HCT116 (cell line): Measurements from ENCODE around the gene CDKL2. TPM values are rescaled to one million over a fixed set of nuclear protein-coding genes. Genes with fewer than 3 reads are reported as not detected.

ENCODE experiments used
- total RNA-seq: library from RNA; stranded (reverse); gene quantifications from one replicate; pipeline ENCODE4 v1.2.1, GENCODE V29; 2021; ENCODE audit not compliant: unreplicated experiment

CDKL2 gene
- total RNA-seq, 1 experiment from 2014 or later: 1.2 TPM

Other genes with a start within 250 kb of the CDKL2 start
- 33.4 TPM for gene RCHY1, start 116.1 kb downstream of the CDKL2 start, total RNA-seq
- gene THAP6, start 116.1 kb downstream of the CDKL2 start, total RNA-seq: 25.5 TPM
- gene ODAPH, start 74.5 kb downstream of the CDKL2 start, total RNA-seq: not detected
- 153 TPM for gene G3BP2, start 42.9 kb upstream of the CDKL2 start, total RNA-seq
- 72.7 TPM for gene USO1, start 94.0 kb upstream of the CDKL2 start, total RNA-seq